GM19240 (cell line): Measurements from ENCODE around the gene XBP1.
"Not testable (repeated sequence)": the region's sequence is repeated elsewhere in the genome, so short reads cannot be mapped to it uniquely, and the experiment has no call there.

ENCODE experiments used
- DNase-seq: peaks from one replicate; pipeline ENCODE4 v3.0.0; 2011; ENCODE audit warnings: low spot score; ENCODE audit not compliant: insufficient read length

Gene XBP1

DNA sequence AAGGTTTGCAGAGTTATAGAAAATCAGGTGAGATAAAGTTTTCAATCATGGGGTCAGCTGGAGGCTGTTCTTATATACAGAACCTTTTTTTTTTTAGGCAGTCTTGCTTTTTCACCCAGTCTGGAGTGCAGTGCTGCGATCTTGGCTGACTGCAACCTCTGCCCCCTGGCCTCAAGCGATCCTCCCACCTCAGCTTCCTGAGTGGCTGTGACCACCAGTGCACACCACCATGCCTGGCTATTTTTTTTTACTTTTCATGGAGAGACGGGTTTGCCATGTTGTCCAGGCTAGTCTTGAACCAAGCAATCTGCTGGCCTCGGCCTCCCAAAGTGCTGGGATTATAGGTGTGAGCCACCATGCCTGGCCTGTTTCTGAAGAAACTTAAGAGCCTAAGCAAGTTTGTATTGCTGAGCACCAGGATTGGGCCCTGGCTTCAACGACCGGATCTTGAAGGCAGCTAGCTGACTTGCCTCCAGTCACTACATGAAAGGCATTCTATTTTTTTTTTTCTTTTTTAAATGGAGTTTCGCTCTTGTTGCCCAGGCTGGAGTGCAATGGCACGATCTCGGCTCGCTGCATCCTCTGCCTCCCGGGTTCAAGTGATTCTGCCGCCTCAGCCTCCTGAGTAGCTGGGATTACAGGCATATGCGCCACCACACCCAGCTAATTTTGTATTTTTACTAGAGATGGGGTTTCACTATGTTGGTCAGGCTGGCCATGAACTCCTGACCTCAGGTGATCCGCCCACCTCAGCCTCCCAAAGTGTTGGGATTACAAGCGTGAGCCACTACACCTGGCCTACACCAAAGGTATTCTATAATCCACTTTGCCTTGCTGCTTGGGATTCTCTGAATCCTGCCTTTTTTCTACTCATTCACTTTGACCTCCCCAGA, 7.6 kb downstream of the XBP1 start:
- DNase-seq: no peak

- DNase-seq: no peak
These were observed 8.4 kb downstream of the XBP1 start for GRCh38 chr22:28791841-28792490.

- no peak for DNase-seq
These were observed 9.2 kb downstream of the XBP1 start for GRCh38 chr22:28791124-28791523.

GRCh38 chr22:28788601-28789000, 11.8 kb downstream of the XBP1 start:
- DNase-seq: no peak

DNA sequence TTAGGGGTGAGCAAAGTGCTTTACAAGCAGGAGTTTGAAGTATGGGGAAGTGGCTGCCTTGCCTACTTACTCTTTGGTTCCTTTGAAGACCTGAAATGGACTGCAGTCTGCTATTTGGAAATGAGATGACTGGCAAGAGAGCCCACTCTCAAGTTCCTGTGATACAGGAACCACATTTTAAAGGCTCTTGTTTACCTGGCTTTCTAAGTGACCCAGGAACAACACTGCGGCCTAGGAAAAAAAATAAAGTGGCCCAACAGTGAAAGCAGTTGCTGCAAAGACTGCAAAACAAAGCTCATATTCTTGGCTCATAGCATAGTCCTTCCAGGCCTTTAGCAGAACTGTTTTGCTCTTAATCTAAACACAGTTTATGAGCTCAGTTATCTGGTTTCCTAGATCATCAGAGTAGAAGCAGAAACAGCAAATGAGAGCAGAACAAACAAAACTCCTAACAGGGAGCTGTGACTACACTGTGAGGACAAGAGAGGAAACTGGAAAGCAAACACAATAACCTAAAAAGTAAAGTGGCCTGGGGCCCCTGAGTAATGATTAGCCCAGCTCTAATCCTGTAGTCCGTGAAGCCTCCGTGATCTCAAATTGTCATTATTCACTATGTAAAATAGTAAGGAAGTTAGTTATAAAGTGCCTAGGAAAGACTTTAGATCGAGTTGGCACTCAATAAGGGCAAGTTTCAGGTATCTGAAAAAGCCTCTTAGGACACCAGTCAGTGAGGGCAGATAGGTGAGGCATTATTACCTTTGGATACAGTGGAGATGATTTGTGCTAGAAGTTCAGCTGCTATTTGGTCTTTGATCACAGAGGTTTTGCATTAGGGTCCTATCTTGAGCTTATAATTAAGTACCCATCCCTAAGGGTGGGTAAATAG, 16.3 kb downstream of the XBP1 start:
- no peak for DNase-seq

DNA sequence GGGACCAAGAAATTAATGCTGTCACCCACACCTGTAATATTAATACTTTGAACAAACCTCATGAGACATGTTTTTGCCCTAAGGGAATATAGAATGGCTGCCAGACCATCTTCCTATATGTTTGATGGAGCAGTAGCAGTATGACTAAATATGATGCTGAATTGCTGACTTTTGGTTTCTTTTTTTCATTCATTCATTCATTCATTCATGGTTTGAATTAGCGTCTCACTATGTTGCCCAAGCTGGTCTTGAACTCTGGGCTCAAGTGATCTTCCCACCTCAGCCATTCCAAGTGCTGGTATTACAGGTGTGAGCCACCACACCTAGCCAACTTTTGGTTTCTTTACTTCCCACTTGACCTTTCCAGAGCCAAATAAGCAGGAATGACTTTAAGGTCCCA, 20.1 kb downstream of the XBP1 start:
- DNase-seq: no peak

DNA sequence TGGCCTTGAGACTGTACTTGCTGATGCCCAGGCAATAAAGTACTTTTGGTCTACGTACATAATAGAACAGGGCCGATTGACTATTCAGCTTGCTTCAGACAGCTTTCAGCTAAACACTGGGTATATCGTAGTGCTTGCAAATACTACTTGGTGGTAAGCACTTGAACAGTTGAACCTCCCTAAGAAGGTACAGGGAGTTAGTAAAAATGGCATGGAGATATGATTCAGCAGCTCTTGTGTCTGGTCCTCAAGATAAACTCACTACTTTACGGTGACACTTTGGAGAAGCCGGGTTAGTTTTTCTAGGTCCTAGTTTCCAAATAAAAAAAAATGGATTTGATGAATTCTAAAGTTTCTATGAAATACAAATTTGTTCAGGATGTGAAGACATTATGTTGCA, 20.5 kb downstream of the XBP1 start:
- DNase-seq: no peak

DNA sequence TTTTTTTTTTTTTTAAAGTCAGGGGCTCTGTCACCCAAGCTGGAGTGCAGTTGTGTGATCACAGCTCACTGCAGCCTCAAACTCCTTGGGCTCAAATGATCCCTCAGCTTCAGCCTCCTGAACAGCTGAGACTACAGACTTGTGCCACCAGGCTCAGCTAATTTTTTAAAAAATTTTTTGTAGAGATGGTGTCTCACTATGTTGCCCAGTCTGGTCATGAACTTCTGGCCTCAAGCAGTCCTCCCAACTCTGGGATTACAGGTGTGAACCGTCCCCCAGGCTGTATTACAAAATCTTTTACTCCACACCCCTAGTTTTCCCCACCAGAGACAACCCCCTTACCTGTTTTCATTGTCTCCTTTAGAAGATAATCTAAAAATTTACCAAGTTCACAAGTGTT, 26.0 kb downstream of the XBP1 start:
- no peak for DNase-seq

- peak; percentile 19 for DNase-seq
These were observed 26.9 kb downstream of the XBP1 start for GRCh38 chr22:28773461-28773867.

DNA sequence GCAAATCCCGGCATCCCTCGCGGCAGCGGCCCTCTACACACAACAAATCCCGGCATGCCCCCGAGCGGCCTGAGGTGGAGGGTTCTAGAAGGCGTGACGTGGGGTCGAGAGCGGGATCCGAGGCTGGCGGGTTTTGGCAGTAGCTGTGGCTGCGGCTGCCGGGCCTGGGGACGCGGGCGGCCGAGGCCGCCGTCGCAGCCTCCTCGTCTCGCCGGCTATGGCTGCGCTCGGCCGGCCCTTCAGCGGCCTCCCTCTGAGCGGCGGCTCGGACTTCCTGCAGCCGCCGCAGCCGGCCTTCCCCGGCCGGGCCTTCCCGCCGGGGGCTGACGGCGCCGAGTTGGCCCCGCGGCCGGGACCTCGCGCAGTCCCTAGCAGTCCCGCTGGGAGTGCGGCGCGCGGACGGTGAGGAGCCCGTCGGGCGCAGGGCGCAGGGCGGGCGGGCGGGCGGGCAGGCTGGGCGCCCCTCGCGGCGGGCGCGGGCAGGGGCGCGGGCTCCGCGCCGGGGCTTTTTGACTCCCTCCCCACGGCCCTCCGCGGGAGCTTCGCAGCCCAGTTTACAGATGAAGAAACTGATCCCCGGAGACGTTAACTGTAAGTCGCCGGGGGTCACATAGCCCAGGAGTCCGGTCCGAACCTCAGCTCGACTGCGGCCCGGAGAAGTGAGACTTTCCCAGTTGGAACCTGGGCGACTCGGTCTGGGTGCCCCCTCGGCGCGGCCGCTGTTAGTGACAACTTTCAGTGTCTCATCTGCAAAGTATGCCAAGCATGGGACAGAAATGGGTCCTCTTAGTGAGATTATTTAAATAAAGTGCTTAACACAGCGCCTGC, 27.5 kb downstream of the XBP1 start, which contains the start of gene CCDC117:
TSS of gene CCDC117 (plus strand) at position 63 of the 828 bp plus-strand sequence. CDS start at position 218, 155 bp downstream.
- peak; percentile 99 for DNase-seq

DNA sequence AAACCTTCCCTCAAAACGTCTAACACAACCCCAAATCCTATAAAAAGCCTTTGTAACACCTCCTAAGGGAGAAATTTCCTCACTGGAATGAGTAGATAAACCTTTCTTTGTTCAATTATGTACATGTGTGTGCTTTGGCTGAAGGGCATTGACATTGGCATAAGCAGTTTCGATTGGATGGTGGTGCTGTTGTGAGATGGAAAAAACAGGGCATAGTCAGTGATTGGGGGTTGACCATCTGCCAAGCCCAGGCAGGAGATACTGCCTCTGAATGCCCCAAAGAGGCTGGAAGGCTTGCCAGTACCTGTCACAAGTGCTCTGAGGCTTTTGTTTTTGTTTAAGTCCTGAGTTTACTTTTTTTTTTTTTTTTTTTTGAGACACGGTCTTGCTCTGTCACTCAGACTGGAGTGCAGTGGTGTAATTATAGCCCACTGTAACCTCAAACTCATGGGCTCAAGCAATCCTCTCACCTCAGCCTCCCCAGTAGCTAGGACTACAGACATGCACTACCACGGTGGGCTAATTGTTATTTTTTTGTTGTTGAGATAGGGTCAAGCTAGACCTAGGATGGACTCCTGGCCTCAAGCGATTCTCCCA, 29.1 kb downstream of the XBP1 start:
- no peak for DNase-seq

DNA sequence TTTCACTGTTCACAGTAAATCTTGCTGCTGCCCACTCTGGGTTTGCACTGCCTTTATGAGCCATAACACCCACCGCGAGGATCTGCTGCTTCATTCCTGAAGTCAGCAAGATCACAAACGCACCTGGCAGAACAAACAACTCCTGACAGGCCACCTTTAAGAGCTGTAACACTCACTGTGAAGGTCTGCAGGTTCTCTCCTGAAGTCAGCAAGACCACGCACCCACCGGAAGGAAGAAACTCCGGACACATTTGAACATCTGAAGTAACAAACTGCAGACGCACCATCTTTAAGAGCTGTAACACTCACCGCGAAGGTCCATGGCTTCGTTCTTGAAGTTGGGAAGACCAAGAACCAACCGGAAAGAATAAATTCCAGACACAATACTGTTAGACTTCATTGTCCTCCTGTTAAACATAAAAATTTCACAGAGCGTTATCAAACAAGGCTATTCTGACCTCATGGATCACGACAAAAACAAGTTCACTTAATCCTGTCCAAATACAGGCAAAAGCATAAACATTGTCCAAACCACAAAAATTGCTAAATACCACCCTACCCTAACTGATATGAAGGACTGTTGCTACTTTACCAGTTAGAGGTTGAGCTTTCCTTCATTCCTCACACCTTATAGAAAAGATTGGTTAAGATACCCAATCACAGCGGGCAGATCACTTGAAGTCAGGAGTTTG, 30.8 kb downstream of the XBP1 start:
- DNase-seq: no peak

DNA sequence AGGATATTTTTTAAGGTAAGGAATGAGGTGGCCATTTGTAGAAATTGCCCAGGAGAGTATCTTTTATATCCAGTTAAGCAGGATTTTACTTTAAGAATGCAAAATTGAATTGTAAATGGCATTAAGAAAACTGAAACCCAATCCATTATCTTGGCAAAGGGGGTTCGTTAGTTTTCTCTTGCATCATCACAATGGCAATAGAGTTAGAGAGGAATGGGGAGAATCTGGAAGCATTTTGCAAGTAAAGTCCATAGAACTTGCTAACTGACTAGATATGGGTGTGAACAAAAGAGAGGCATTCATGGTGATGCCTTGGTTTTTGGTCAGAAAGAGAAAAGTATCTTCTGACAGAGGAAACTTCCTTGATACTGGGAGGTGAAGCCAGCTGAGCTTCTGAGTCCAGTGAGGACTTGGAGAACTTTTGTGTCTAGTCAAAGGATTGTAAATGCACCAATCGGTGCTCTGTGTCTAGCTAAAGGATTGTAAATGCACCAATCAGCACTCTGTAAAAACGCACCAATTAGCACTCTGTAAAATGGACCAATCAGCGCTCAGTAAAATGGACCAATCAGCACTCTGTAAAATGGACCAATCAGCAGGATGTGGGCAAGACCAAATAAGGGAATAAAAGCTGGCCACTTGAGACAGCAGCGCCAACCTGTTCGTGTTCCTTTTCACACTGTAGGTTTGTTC, 31.5 kb downstream of the XBP1 start:
- no peak for DNase-seq

DNA sequence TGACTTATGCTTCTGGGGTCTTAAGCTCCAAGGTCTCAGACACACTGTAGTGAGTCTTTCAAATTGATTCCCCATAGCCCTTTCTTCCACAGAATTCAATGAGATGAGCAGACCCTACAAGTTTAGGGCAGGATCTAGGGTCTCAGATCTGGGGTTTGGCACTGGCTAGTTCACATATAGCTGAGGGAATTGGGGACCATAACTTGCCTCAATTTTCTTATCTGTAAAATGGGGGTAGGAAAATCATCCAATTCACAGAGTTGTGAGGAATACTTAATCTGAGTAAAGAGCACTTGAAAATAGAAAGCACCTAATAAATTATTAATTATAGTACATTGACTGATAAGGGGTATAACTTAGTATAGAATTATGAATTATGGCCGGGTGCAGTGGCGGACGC, 33.7 kb downstream of the XBP1 start:
- DNase-seq: no peak

GRCh38 chr22:28762000-28762399, 38.4 kb downstream of the XBP1 start:
- not testable (repeated sequence) for DNase-seq

DNA sequence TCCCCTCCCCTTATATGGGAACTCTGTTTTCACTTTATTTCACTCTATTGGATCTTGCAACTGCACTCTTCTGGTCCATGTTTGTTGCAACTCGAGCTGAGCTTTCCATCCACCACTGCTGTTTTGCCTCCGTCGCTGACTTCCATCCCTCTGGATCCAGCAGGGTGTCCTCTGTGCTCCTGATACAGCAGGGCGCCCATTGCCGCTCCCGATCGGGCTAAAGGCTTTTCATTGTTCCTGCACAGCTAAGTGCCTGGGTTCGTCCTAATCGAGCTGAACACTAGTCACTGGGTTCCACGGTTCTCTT, 39.0 kb downstream of the XBP1 start:
- DNase-seq: no peak

DNA sequence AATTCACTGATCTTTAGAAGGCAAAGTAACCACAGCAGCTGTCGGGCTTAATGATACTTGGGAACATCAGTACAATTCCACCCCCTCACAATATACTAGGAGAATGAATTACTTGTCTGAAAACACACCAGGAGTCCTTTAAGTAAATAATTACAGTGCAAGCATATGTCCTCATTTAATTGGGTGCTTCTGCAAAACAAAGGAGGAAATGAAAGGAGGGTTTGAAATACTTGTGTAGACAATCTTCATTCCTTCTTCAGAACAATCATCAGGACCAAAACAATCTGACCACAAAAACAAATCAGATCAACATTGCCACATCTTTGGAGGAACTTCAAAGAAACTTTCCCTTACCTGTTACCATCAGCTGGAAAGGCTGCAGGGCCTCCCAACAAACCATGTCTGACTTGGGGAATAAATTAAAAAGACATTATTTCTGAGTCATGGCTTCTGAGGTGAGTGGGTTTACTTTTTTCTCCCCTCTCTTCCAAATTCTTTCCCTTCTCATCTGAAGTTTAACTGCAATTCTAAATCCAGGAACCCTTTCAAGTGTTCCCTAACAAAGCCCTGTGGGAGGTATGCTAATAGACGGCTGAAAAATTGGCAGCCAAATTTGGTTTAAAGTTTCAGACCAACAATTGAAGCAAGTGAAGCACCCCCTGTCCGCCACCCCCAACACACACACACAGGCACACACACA, 40.4 kb downstream of the XBP1 start:
- no peak for DNase-seq

DNA sequence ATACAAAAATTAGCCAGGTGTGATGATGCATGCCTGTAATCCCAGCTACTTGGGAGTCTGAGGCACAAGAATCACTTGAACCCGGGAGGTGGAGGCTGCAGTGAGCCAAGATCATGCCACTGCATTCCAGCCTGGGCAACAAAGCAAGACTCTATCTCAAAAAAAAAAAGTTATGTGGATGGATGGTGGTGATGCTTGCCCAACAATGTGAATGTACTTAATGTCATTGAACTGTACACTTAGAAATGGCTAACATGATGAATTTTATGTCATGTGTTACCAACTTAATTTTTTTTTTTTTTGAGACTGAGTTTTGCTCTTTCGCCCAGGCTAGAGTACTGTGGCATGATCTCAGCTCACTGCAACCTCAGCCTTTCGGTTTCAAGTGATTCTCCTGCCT, 45.9 kb downstream of the XBP1 start:
- DNase-seq: not testable (repeated sequence)

GRCh38 chr22:28750471-28750881, 49.9 kb downstream of the XBP1 start:
- DNase-seq: no peak
